Gastrocnemius medialis (tissue), 4 donors: Measurements from ENCODE around the gene HS3ST3A1.

Experiments used
- CTCF ChIP-seq, 5 experiments: fragments of 450-650 bp in 3 of 5; fragments of 200-600 bp in 2 of 5; sonication (generic) in 2 of 5; IDR thresholded peaks in 4 of 5; conservative IDR thresholded peaks in 1 of 5; 1 replicate in 4 of 5; 2 replicates in 1 of 5; pipeline ENCODE4 v1.5.1; 2016 to 2019; ENCODE audit warnings: antibody characterized with exemption in 5 of 5, mild to moderate bottlenecking in 3 of 5, moderate library complexity in 3 of 5
- POLR2A ChIP-seq, 2 donors: fragments of 450-650 bp; IDR thresholded peaks; one replicate each; pipeline ENCODE4 v1.6.1; 2017; ENCODE audit warnings: antibody characterized with exemption in 2 of 2, mild to moderate bottlenecking in 2 of 2, moderate library complexity in 2 of 2

GRCh38 chr17:13550291-13550690 is 51.4 kb downstream of the HS3ST3A1 start:
- TF ChIP-seq POLR2A (IDR thresholded peaks at IDR 0.05) (no peak), CTCF (IDR thresholded peaks at IDR 0.05 in 4 of 5, conservative IDR thresholded peaks at IDR 0.05 in 1 of 5) (no peak)
